ENCODE measurements around the gene C10orf90.

GRCh38 chr10:126528315-126528835 is 142.1 kb downstream of the C10orf90 start:
- TF ChIP-seq MAX (IDR thresholded peaks at IDR 0.05) (no peak), FOSL1 (IDR thresholded peaks at IDR 0.05; ENCODE audit: insufficient read depth, low read depth, low read length) (no peak), RAD21 (IDR thresholded peaks at IDR 0.05 in 1 of 2, conservative IDR thresholded peaks at IDR 0.05 in 1 of 2; ENCODE audit: low read depth in 2 of 2, low read length in 2 of 2) (no peak), CHD7 (IDR thresholded peaks at IDR 0.05; ENCODE audit: insufficient replicate concordance, low read length) (no peak), POLR2AphosphoS5 (IDR thresholded peaks at IDR 0.05; ENCODE audit: low read depth, low read length) (no peak), YY1 (IDR thresholded peaks at IDR 0.05; ENCODE audit: low read depth, low read length) (no peak), ZNF274 (IDR thresholded peaks at IDR 0.05; ENCODE audit: borderline replicate concordance, extremely low read depth, low read length) (no peak), CBX5 (IDR thresholded peaks at IDR 0.05; ENCODE audit: low read depth, low read length) (no peak), CTCF (IDR thresholded peaks at IDR 0.05; ENCODE audit: control extremely low read depth in 1 of 3, insufficient read depth in 1 of 3, low read depth in 1 of 3, low read length in 3 of 3) (no peak), POU5F1 (IDR thresholded peaks at IDR 0.05; ENCODE audit: low read depth, low read length) (no peak), CREB1 (IDR thresholded peaks at IDR 0.05) (no peak), USF2 (IDR thresholded peaks at IDR 0.05; ENCODE audit: low read length) (no peak)

Data from H1 (cell line).